H1 (cell line): ENCODE measurements around the gene GATB.
"Not testable (repeated sequence)": the region's sequence is repeated elsewhere in the genome, so short reads cannot be mapped to it uniquely, and the experiment has no call there.

ENCODE experiments used
- CEBPB ChIP-seq: IDR thresholded peaks from 2 replicates; pipeline ENCODE4 v1.6.1; 2012; ENCODE audit warnings: low read depth, low read length
- EZH2 ChIP-seq: fragments of 200-600 bp; sonication (generic); IDR thresholded peaks from 2 replicates; pipeline ENCODE4 v1.7.1; 2012; ENCODE audit warnings: low read depth, mild to moderate bottlenecking, moderate library complexity, low read length, inconsistent platforms; ENCODE audit not compliant: severe bottlenecking
- KDM1A ChIP-seq: fragments of 200-600, 300-600 bp; sonication (generic); IDR thresholded peaks from 2 replicates; pipeline ENCODE4 v1.7.1; 2016; ENCODE audit warnings: mild to moderate bottlenecking, low read length, borderline replicate concordance
- NANOG ChIP-seq: IDR thresholded peaks from 2 replicates; pipeline ENCODE4 v1.6.1; 2011; ENCODE audit warnings: low read length, low read depth, mild to moderate bottlenecking, inconsistent platforms; ENCODE audit not compliant: insufficient read depth, poor library complexity, severe bottlenecking
- POLR2A ChIP-seq, 2 experiments: IDR thresholded peaks; 1 replicate in 1 of 2; 2 replicates in 1 of 2; pipeline ENCODE4 v1.6.1; 2011; ENCODE audit warnings: low read depth in 2 of 2, low read length in 2 of 2, mild to moderate bottlenecking in 2 of 2; ENCODE audit errors: control extremely low read depth in 1 of 2
- POLR2AphosphoS5 ChIP-seq: IDR thresholded peaks from 2 replicates; pipeline ENCODE4 v1.6.1; 2011; ENCODE audit warnings: low read depth, low read length
- RAD21 ChIP-seq, 2 experiments: IDR thresholded peaks in 1 of 2; conservative IDR thresholded peaks in 1 of 2; 2 replicates each; pipeline ENCODE4 v1.6.1; 2011; ENCODE audit warnings: low read depth in 2 of 2, low read length in 2 of 2, improper control_type of control experiment in 1 of 2, inconsistent platforms in 1 of 2, mild to moderate bottlenecking in 1 of 2, moderate library complexity in 1 of 2
- SIX5 ChIP-seq: IDR thresholded peaks from 2 replicates; pipeline ENCODE4 v1.6.1; 2011; ENCODE audit warnings: mild to moderate bottlenecking, low read depth, low read length
- SP4 ChIP-seq: IDR thresholded peaks from 2 replicates; pipeline ENCODE4 v1.6.1; 2012; ENCODE audit warnings: low read length, inconsistent platforms
- YY1 ChIP-seq: IDR thresholded peaks from 2 replicates; pipeline ENCODE4 v1.6.1; 2011; ENCODE audit warnings: low read depth, mild to moderate bottlenecking, low read length
- ZNF274 ChIP-seq: IDR thresholded peaks from 2 replicates; pipeline ENCODE4 v1.7.0; 2012; ENCODE audit warnings: low read length, borderline replicate concordance; ENCODE audit errors: extremely low read depth
- TF ChIP-seq, protein P1 (sequence below), 3 experiments: IDR thresholded peaks; 1 replicate in 2 of 3; 2 replicates in 1 of 3; pipeline versions ENCODE4 v1.5.1 to v1.6.1; 2011; ENCODE audit warnings: low read length in 3 of 3, mild to moderate bottlenecking in 3 of 3, inconsistent platforms in 2 of 3, low read depth in 1 of 3, moderate library complexity in 1 of 3; ENCODE audit not compliant: insufficient read depth in 1 of 3; ENCODE audit errors: control extremely low read depth in 1 of 3
- TF ChIP-seq, protein P2 (sequence below): IDR thresholded peaks from 2 replicates; pipeline ENCODE4 v1.6.1; 2012; ENCODE audit warnings: low read length, inconsistent platforms

DNA sequence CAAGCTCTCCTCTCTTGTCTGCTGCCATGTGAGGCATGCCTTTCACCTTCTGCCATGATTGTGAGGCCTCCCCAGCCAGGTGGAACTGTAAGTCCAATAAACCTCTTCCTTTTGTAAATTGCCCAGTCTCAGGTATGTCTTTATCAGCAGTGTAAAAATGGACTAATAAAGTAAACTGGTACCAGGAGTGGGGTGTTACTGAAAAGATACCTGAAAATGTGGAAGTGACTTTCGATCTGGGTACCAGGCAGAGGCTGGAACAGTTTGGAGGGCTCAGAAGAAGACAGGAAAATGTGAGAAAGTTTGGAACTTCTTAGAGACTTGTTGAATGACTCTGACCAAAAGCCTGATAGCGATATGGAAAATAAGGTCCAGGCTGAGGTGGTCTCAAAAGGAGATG, 24.0 kb downstream of the GATB start:
- not testable (repeated sequence) for TF ChIP-seq NANOG; CEBPB; KDM1A; POLR2AphosphoS5; RAD21 (IDR thresholded peaks at IDR 0.05 in 1 of 2, conservative IDR thresholded peaks at IDR 0.05 in 1 of 2; ENCODE audit: low read depth in 2 of 2, low read length in 2 of 2); EZH2; SP4; POLR2A (IDR thresholded peaks at IDR 0.05; ENCODE audit: control extremely low read depth in 1 of 2, low read depth in 2 of 2, low read length in 2 of 2); ZNF274; YY1; SIX5
- TF ChIP-seq, protein P1, sequence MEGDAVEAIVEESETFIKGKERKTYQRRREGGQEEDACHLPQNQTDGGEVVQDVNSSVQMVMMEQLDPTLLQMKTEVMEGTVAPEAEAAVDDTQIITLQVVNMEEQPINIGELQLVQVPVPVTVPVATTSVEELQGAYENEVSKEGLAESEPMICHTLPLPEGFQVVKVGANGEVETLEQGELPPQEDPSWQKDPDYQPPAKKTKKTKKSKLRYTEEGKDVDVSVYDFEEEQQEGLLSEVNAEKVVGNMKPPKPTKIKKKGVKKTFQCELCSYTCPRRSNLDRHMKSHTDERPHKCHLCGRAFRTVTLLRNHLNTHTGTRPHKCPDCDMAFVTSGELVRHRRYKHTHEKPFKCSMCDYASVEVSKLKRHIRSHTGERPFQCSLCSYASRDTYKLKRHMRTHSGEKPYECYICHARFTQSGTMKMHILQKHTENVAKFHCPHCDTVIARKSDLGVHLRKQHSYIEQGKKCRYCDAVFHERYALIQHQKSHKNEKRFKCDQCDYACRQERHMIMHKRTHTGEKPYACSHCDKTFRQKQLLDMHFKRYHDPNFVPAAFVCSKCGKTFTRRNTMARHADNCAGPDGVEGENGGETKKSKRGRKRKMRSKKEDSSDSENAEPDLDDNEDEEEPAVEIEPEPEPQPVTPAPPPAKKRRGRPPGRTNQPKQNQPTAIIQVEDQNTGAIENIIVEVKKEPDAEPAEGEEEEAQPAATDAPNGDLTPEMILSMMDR (IDR thresholded peaks at IDR 0.05; ENCODE audit: control extremely low read depth in 1 of 3, insufficient read depth in 1 of 3, low read depth in 1 of 3, low read length in 3 of 3), result not testable (repeated sequence)
- TF ChIP-seq, protein P2, sequence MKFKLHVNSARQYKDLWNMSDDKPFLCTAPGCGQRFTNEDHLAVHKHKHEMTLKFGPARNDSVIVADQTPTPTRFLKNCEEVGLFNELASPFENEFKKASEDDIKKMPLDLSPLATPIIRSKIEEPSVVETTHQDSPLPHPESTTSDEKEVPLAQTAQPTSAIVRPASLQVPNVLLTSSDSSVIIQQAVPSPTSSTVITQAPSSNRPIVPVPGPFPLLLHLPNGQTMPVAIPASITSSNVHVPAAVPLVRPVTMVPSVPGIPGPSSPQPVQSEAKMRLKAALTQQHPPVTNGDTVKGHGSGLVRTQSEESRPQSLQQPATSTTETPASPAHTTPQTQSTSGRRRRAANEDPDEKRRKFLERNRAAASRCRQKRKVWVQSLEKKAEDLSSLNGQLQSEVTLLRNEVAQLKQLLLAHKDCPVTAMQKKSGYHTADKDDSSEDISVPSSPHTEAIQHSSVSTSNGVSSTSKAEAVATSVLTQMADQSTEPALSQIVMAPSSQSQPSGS, result not testable (repeated sequence)
